Peyer's patch (tissue), 4 donors: ENCODE data around the gene ZHX3. TPM values are rescaled to one million over a fixed set of nuclear protein-coding genes. Genes with fewer than 3 reads are reported as not detected.
A peak's percentile ranks its signal among the peaks of the same experiment; 100 is the strongest.

Experiments used
- DNase-seq, 3 donors: peaks; one replicate each; pipeline ENCODE4 v3.0.0-alpha.2; 2017 to 2019
- H3K27ac ChIP-seq, 4 donors: fragments of 200-600 bp; sonication (generic); one replicate each; pipeline ENCODE4 v1.5.1; 2016 to 2019
- H3K27me3 ChIP-seq, 2 donors: fragments of 200-600 bp; sonication (generic); one replicate each; pipeline ENCODE4 v1.5.1; 2019
- H3K36me3 ChIP-seq, 3 donors: fragments of 200-600 bp; sonication (generic); one replicate each; pipeline ENCODE4 v1.5.1; 2016 to 2019
- H3K4me1 ChIP-seq, 4 donors: fragments of 200-600 bp; sonication (generic); one replicate each; pipeline ENCODE4 v1.5.1; 2016 to 2019
- H3K4me3 ChIP-seq, 4 donors: fragments of 200-600 bp; sonication (generic); 1 replicate in 3 of 4; 2 replicates in 1 of 4; pipeline ENCODE4 v1.5.1; 2016 to 2019; ENCODE audit warnings: mild to moderate bottlenecking in 1 of 4
- H3K9me3 ChIP-seq, 4 donors: fragments of 200-600 bp; sonication (generic); one replicate each; pipeline ENCODE4 v1.5.1; 2016 to 2019; ENCODE audit warnings: mild to moderate bottlenecking in 1 of 4
- CTCF ChIP-seq, 6 experiments: fragments of 450-650 bp in 4 of 6; fragments of 200-600 bp in 2 of 6; sonication (generic) in 1 of 6; IDR thresholded peaks; one replicate each; pipeline ENCODE4 v1.5.1; 2017 to 2019; ENCODE audit warnings: antibody characterized with exemption in 6 of 6, mild to moderate bottlenecking in 3 of 6, moderate library complexity in 1 of 6
- POLR2A ChIP-seq, 2 donors: fragments of 450-650 bp; IDR thresholded peaks; one replicate each; pipeline ENCODE4 v1.5.1; 2017; ENCODE audit warnings: antibody characterized with exemption in 2 of 2, mild to moderate bottlenecking in 2 of 2, moderate library complexity in 2 of 2
- total RNA-seq, 4 donors: library from RNA; depleted of rRNA; stranded (reverse); fragments of >200 nt; gene quantifications; one replicate each; pipeline ENCODE4 v1.1.0, GENCODE V29; 2016

Gene ZHX3
- total RNA-seq, 4 donors from 2014 or later = 33.8 to 53.0 (median 39.5) TPM

GRCh38 chr20:41249411-41250281, 67.9 kb downstream of the ZHX3 start:
- TF ChIP-seq CTCF (IDR thresholded peaks at IDR 0.05) = no peak
- no peak for TF ChIP-seq POLR2A (IDR thresholded peaks at IDR 0.05)
- Histone ChIP-seq H3K4me1 (peaks cover 0 to 40% (median 6%) of the 10 kb centered on the region in 4 donors), H3K9me3 (no peaks in the 10 kb centered on the region), H3K36me3 (no peaks in the 10 kb centered on the region), H3K4me3 (no peak overlapping the region), H3K27me3 (no peaks in the 10 kb centered on the region), H3K27ac (peak overlapping the region; percentile 55 to 83 (median 68))
- peak in 2 of 3 donors; percentile 20 to 66 for DNase-seq

- DNase-seq = no peak
- H3K4me1 ChIP-seq = peaks cover 0 to 41% (median 6%) of the 10 kb centered on the region in 4 donors
- no peak overlapping the region for H3K4me3 ChIP-seq
- TF ChIP-seq POLR2A (IDR thresholded peaks at IDR 0.05) (no peak), CTCF (IDR thresholded peaks at IDR 0.05) (no peak)
- H3K9me3 ChIP-seq = no peaks in the 10 kb centered on the region
- H3K27ac ChIP-seq = peak overlapping the region; percentile 57 to 83 (median 67)
- H3K27me3 ChIP-seq = no peaks in the 10 kb centered on the region
- H3K36me3 ChIP-seq = no peaks in the 10 kb centered on the region
Measured at GRCh38 chr20:41248368-41249024, 69.0 kb downstream of the ZHX3 start.

GRCh38 chr20:41247523-41248367, 69.8 kb downstream of the ZHX3 start:
- peaks cover 0 to 41% (median 6%) of the 10 kb centered on the region in 4 donors for H3K4me1 ChIP-seq
- no peak overlapping the region for H3K4me3 ChIP-seq
- no peak for TF ChIP-seq CTCF (IDR thresholded peaks at IDR 0.05)
- no peak for TF ChIP-seq POLR2A (IDR thresholded peaks at IDR 0.05)
- no peaks in the 10 kb centered on the region for H3K9me3 ChIP-seq
- H3K27me3 ChIP-seq = no peaks in the 10 kb centered on the region
- H3K36me3 ChIP-seq = no peaks in the 10 kb centered on the region
- H3K27ac ChIP-seq = peak overlapping the region; percentile 52 to 83 (median 67)
- no peak for DNase-seq

- Histone ChIP-seq H3K4me1 (peaks cover 0 to 38% (median 6%) of the 10 kb centered on the region in 4 donors), H3K9me3 (no peaks in the 10 kb centered on the region), H3K36me3 (no peaks in the 10 kb centered on the region), H3K27me3 (no peaks in the 10 kb centered on the region), H3K27ac (peak overlapping the region in 3 of 4 donors; percentile 37 to 41 (median 38)), H3K4me3 (no peak overlapping the region)
- TF ChIP-seq CTCF (IDR thresholded peaks at IDR 0.05) = peak in 3 of 6 experiments; percentile 8 to 27 (median 15)
- no peak for TF ChIP-seq POLR2A (IDR thresholded peaks at IDR 0.05)
- no peak for DNase-seq
Measured at GRCh38 chr20:41245086-41245707, 72.3 kb downstream of the ZHX3 start.

- Histone ChIP-seq H3K4me1 (peaks cover 0 to 25% (median 3%) of the 10 kb centered on the region in 4 donors), H3K27me3 (no peaks in the 10 kb centered on the region)
- TF ChIP-seq CTCF (IDR thresholded peaks at IDR 0.05) = no peak
- no peak for TF ChIP-seq POLR2A (IDR thresholded peaks at IDR 0.05)
Measured at GRCh38 chr20:41242807-41243206, 74.7 kb downstream of the ZHX3 start.

More at GRCh38 chr20:41242807-41243206, 74.7 kb downstream of the ZHX3 start:
- no peak overlapping the region for H3K27ac ChIP-seq
- no peaks in the 10 kb centered on the region for H3K9me3 ChIP-seq
- H3K4me3 ChIP-seq = no peak overlapping the region
- DNase-seq = no peak
- no peaks in the 10 kb centered on the region for H3K36me3 ChIP-seq
